PC-3 (cell line): ENCODE results near the gene KIAA1191. TPM values are rescaled to one million over a fixed set of nuclear protein-coding genes. Genes with fewer than 3 reads are reported as not detected.

ENCODE experiments used
- ATAC-seq: fragments of 200-7000 bp; cut with Tn5 transposase; 2 replicates; pipeline ENCODE4 v1.9.1; 2020; ENCODE audit warnings: mild to moderate bottlenecking, moderate library complexity
- BruUV-seq: library from RNA; stranded (reverse); fragments of 400-500 nt; replicated peaks from 2 replicates; lab custom pipeline; 2021; lab: Mats Ljungman, UMichigan
- CTCF ChIA-PET: fragments of 300-600 bp; sonication (Branson Sonifier 250); formaldehyde crosslinking; loops from one replicate; lab custom pipeline; 2022; ENCODE audit warnings: antibody characterized with exemption; lab: Charles Lee
- POLR2A ChIA-PET: fragments of 300-600 bp; sonication (Branson Sonifier 250); formaldehyde crosslinking; loops from one replicate; lab custom pipeline; 2022; ENCODE audit warnings: antibody characterized with exemption; ENCODE audit not compliant: unreplicated experiment; lab: Charles Lee
- DNase-seq: peaks from one replicate; pipeline ENCODE4 v3.0.0-alpha.2; 2015
- H2AFZ ChIP-seq: fragments of 300-600 bp; sonication (generic); 2 replicates; pipeline ENCODE4 v1.6.0; 2016; ENCODE audit warnings: antibody characterized with exemption, low read length
- H3F3A ChIP-seq: fragments of 300-600 bp; sonication (generic); one replicate; pipeline ENCODE4 v1.6.0; 2017; ENCODE audit warnings: antibody characterized with exemption, low read length, control low read depth, mild to moderate bottlenecking; ENCODE audit not compliant: unreplicated experiment
- H3K27ac ChIP-seq: fragments of 300-600 bp; sonication (generic); 2 replicates; pipeline ENCODE4 v1.5.1; 2016; ENCODE audit warnings: mild to moderate bottlenecking, low read length
- H3K27me3 ChIP-seq: fragments of 300-600 bp; sonication (generic); 2 replicates; pipeline ENCODE4 v1.6.1; 2016; ENCODE audit warnings: low read length, mixed read lengths
- H3K36me3 ChIP-seq: fragments of 300-600 bp; sonication (generic); 2 replicates; pipeline ENCODE4 v1.6.1; 2016; ENCODE audit warnings: low read depth, mixed run types, low read length, mixed read lengths
- H3K4me1 ChIP-seq: fragments of 300-600 bp; sonication (generic); 2 replicates; pipeline ENCODE4 v1.5.1; 2016; ENCODE audit warnings: low read length; ENCODE audit not compliant: insufficient read depth
- H3K4me2 ChIP-seq: fragments of 300-600 bp; sonication (generic); 2 replicates; pipeline ENCODE4 v1.6.0; 2016; ENCODE audit warnings: low read length
- H3K4me3 ChIP-seq: fragments of 300-600 bp; sonication (generic); 2 replicates; pipeline ENCODE4 v1.5.1; 2016; ENCODE audit warnings: mild to moderate bottlenecking, low read length, mixed read lengths
- H3K79me2 ChIP-seq: fragments of 300-600 bp; sonication (generic); 2 replicates; pipeline ENCODE4 v1.6.1; 2017; ENCODE audit warnings: low read length, mixed read lengths
- H3K9ac ChIP-seq: fragments of 300-600 bp; sonication (generic); 2 replicates; pipeline ENCODE4 v1.6.0; 2016; ENCODE audit warnings: mild to moderate bottlenecking, low read length
- H3K9me2 ChIP-seq: fragments of 300-600 bp; sonication (generic); replicated peaks from 2 replicates; pipeline ENCODE4 v1.6.1; 2016; ENCODE audit warnings: mixed run types, low read length, mixed read lengths
- H3K9me3 ChIP-seq: fragments of 300-600 bp; sonication (generic); 2 replicates; pipeline ENCODE4 v1.6.1; 2016; ENCODE audit warnings: low read length, mixed read lengths
- H4K20me1 ChIP-seq: fragments of 300-600 bp; sonication (generic); 2 replicates; pipeline ENCODE4 v1.6.1; 2016; ENCODE audit warnings: low read length, mixed read lengths
- EZH2 ChIP-seq: fragments of 300-600 bp; sonication (generic); IDR thresholded peaks from one replicate; pipeline ENCODE4 v1.6.1; 2017; ENCODE audit warnings: antibody characterized with exemption, mild to moderate bottlenecking, low read length; ENCODE audit not compliant: unreplicated experiment
- EZH2phosphoT487 ChIP-seq: fragments of 300-600 bp; sonication (generic); IDR thresholded peaks from 2 replicates; pipeline ENCODE4 v1.6.1; 2018; ENCODE audit warnings: mild to moderate bottlenecking, antibody characterized with exemption, low read length, borderline replicate concordance
- intact Hi-C: fragments of 100-400 bp; cut with micrococcal nuclease; formaldehyde crosslinking; loops from 2 replicates; pipeline ENCODE4 v1.9.0; 2023
- total RNA-seq: library from RNA; depleted of rRNA; stranded (reverse); fragments of >200 nt; gene quantifications from 2 replicates; pipeline ENCODE4 v1.2.3, GENCODE V29; 2014
- TF ChIP-seq, protein P1 (sequence below): fragments of 300-600 bp; sonication (generic); conservative IDR thresholded peaks from 2 replicates; pipeline ENCODE4 v1.5.1; 2017; ENCODE audit warnings: antibody characterized with exemption, low read depth, mild to moderate bottlenecking, low read length

Gene KIAA1191
- total RNA-seq, 1 experiment from 2014 or later = 81.1 TPM

DNA sequence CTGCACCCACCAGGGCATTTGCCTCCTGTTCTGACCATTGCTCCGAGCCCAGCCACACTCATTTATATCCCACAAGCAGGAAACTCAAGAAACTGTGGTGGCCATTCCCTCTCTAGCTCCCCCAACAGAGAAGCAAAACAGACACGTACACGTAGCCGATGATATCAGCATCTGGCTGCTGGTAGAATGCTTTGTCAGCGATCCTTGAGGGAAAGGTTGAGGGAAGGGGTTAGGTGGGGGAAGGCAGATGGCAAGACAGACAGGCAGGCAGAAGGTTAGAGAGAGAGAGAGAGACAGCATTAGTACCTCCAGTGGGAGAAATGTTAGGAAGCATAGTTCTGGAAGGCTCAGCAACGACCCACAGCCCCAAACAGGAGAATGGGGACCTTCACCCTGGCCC lies 34.8 kb upstream of the KIAA1191 start:
- ATAC-seq (no peak), DNase-seq (no peak)
- Histone ChIP-seq H3K4me1 (peaks cover 12% of the 10 kb centered on the region), H3F3A (no peaks in the 10 kb centered on the region), H3K9me2 (no peaks in the 10 kb centered on the region), H3K4me3 (no peak overlapping the region), H3K36me3 (peaks cover 19% of the 10 kb centered on the region), H3K27me3 (no peaks in the 10 kb centered on the region), H3K79me2 (no peaks in the 10 kb centered on the region), H3K4me2 (no peak overlapping the region), H4K20me1 (no peaks in the 10 kb centered on the region), H3K9ac (no peak overlapping the region), H3K27ac (no peak overlapping the region), H2AFZ (no peak overlapping the region), H3K9me3 (no peaks in the 10 kb centered on the region)
- POLR2A ChIA-PET = no interaction called here
- CTCF ChIA-PET = no interaction called here
- intact Hi-C loops = no loop called here
- TF ChIP-seq EZH2 = no peak
- TF ChIP-seq EZH2phosphoT487 = no peak
- TF ChIP-seq, protein P1, sequence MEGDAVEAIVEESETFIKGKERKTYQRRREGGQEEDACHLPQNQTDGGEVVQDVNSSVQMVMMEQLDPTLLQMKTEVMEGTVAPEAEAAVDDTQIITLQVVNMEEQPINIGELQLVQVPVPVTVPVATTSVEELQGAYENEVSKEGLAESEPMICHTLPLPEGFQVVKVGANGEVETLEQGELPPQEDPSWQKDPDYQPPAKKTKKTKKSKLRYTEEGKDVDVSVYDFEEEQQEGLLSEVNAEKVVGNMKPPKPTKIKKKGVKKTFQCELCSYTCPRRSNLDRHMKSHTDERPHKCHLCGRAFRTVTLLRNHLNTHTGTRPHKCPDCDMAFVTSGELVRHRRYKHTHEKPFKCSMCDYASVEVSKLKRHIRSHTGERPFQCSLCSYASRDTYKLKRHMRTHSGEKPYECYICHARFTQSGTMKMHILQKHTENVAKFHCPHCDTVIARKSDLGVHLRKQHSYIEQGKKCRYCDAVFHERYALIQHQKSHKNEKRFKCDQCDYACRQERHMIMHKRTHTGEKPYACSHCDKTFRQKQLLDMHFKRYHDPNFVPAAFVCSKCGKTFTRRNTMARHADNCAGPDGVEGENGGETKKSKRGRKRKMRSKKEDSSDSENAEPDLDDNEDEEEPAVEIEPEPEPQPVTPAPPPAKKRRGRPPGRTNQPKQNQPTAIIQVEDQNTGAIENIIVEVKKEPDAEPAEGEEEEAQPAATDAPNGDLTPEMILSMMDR = no peak
- BruUV-seq = no TSS peak

DNA sequence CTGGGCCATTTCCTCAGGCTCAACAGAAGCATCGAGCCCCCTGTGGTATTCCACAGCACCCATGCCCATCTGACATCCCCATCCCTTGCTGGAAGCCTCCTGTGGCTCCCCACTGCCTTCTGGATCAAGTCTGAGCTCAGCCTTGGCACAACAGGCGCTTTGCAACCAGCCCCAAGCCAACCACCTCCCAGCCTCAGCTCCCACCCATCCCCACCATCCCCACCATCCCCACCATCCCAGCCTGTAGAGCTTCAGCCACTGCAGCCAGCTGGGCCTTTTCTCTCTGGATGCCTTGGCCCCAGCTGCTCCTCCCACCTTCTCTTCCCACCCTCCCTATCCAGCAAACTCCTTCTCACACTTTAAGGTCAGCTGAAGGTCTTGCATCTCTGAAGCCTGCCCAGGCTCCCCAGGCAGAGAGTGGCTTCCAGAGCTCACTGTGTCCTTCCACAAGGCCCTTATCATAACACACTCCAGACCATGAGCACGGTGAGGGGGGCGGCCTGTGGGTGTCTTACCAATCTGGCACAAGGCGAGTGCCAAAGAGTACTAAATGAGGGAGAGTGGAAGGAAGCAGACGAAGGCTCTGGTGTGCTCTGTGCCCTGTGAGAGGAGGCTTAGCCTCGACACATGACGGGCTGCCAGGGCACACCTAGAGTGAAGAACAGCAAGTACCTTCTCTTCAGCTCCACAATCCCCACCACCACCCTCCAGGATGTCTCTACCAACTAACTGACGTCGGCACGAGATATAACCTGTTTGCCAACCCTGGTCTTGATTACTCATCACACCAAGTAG lies 33.5 kb upstream of the KIAA1191 start:
- ATAC-seq (no peak), DNase-seq (no peak)
- H3K27ac ChIP-seq = no peak overlapping the region
- no peaks in the 10 kb centered on the region for H3F3A ChIP-seq
- ChIA-PET CTCF (no interaction called here), POLR2A (no interaction called here)
- no peaks in the 10 kb centered on the region for H3K9me3 ChIP-seq
- no peak overlapping the region for H3K4me2 ChIP-seq
- intact Hi-C loops = no loop called here
- H3K36me3 ChIP-seq = peaks cover 27% of the 10 kb centered on the region
- H3K9ac ChIP-seq = no peak overlapping the region
- no peak for TF ChIP-seq EZH2
- H3K9me2 ChIP-seq = no peaks in the 10 kb centered on the region
- H4K20me1 ChIP-seq = no peaks in the 10 kb centered on the region
- peaks cover 1% of the 10 kb centered on the region for H3K4me1 ChIP-seq
- peaks cover 12% of the 10 kb centered on the region for H3K79me2 ChIP-seq
- H3K27me3 ChIP-seq = no peaks in the 10 kb centered on the region
- H2AFZ ChIP-seq = no peak overlapping the region
- no TSS peak for BruUV-seq
- H3K4me3 ChIP-seq = no peak overlapping the region

DNA sequence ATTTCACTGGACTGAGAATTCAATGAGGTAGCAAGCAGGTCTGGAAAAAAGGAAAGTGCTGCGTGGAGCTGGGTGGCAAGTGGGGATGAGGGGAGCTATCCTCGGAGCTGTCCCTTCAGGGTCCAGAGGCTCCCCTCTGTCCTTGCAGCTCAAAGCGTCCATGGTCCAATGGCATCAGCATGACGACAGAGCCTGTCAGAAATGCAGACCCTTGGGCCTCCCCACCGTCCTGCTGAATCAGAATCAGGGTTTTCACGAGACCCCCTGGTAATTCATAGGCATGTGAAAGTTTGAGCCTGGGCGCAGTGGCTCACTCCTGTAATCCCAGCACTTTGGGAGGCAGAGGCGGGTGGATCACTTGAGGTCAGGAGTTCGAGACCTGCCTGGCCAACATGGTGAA lies 32.5 kb upstream of the KIAA1191 start:
- Histone ChIP-seq H3K9me2 (no peaks in the 10 kb centered on the region), H3K9ac (no peak overlapping the region), H3K4me2 (no peak overlapping the region), H3K27ac (no peak overlapping the region), H3K27me3 (no peaks in the 10 kb centered on the region), H3K79me2 (peaks cover 21% of the 10 kb centered on the region), H2AFZ (no peak overlapping the region), H3K4me3 (no peak overlapping the region), H3K4me1 (no peaks in the 10 kb centered on the region), H3K9me3 (no peaks in the 10 kb centered on the region), H3F3A (no peaks in the 10 kb centered on the region), H4K20me1 (no peaks in the 10 kb centered on the region), H3K36me3 (peaks cover 27% of the 10 kb centered on the region)
- TF ChIP-seq EZH2 (no peak), EZH2phosphoT487 (no peak)
- TF ChIP-seq, protein P1 = no peak
- no peak for ATAC-seq
- DNase-seq = no peak
- no TSS peak for BruUV-seq
- CTCF ChIA-PET = no interaction called here
- POLR2A ChIA-PET = no interaction called here
- intact Hi-C loops = no loop called here
